Panc1 (cell line): Measurements from ENCODE around the gene NRDC. TPM values are rescaled to one million over a fixed set of nuclear protein-coding genes. Genes with fewer than 3 reads are reported as not detected.

Source experiments
- ATAC-seq: fragments of 200-7000 bp; cut with Tn5 transposase; 2 replicates; pipeline ENCODE4 v1.9.1; 2020; ENCODE audit warnings: mild to moderate bottlenecking, moderate library complexity
- BruUV-seq: library from RNA; stranded (reverse); fragments of 400-500 nt; replicated peaks from 2 replicates; lab custom pipeline; 2021; lab: Mats Ljungman, UMichigan
- CTCF ChIA-PET: fragments of 300-600 bp; sonication (Branson Sonifier 250); formaldehyde crosslinking; loops from one replicate; lab custom pipeline; 2022; ENCODE audit warnings: antibody characterized with exemption; lab: Charles Lee
- POLR2A ChIA-PET: fragments of 300-600 bp; sonication (Branson Sonifier 250); formaldehyde crosslinking; loops from one replicate; lab custom pipeline; 2022; ENCODE audit warnings: antibody characterized with exemption; lab: Charles Lee
- DNase-seq: peaks from one replicate; pipeline ENCODE4 v3.0.0-alpha.2; 2010; ENCODE audit warnings: low read depth, low spot score
- H3K27ac ChIP-seq: 2 replicates; pipeline ENCODE4 v1.5.1; 2011; ENCODE audit warnings: mild to moderate bottlenecking, low read length, inconsistent platforms
- H3K27me3 ChIP-seq: fragments of 200-500 bp; sonication (Bioruptor generic); 2 replicates; pipeline ENCODE4 v1.6.0; 2014; ENCODE audit warnings: low read length, inconsistent platforms; ENCODE audit not compliant: control insufficient read depth, insufficient read depth
- H3K36me3 ChIP-seq: fragments of 200-500 bp; sonication (Bioruptor generic); 2 replicates; pipeline ENCODE4 v1.5.1; 2014; ENCODE audit warnings: inconsistent platforms, mild to moderate bottlenecking, low read length, moderate library complexity; ENCODE audit not compliant: control insufficient read depth, insufficient read depth
- H3K4me1 ChIP-seq: 2 replicates; pipeline ENCODE4 v1.5.1; 2011; ENCODE audit warnings: inconsistent platforms, mild to moderate bottlenecking, low read length, moderate library complexity; ENCODE audit not compliant: control insufficient read depth, insufficient read depth
- H3K4me3 ChIP-seq, 2 experiments: 2 replicates each; pipeline ENCODE4 v1.5.1; 2011 to 2012; ENCODE audit warnings: low read depth in 2 of 2, low read length in 2 of 2, mild to moderate bottlenecking in 2 of 2, inconsistent platforms in 1 of 2, moderate library complexity in 1 of 2
- H3K9me3 ChIP-seq: fragments of 200-500 bp; sonication (Bioruptor generic); 2 replicates; pipeline ENCODE4 v1.5.1; 2014; ENCODE audit warnings: low read depth, mild to moderate bottlenecking, inconsistent platforms, low read length, moderate library complexity; ENCODE audit not compliant: control insufficient read depth, insufficient read depth
- POLR2AphosphoS5 ChIP-seq: IDR thresholded peaks from 2 replicates; pipeline ENCODE4 v1.6.1; 2012; ENCODE audit warnings: mild to moderate bottlenecking, low read depth, low read length, moderate library complexity
- SIN3A ChIP-seq: IDR thresholded peaks from 2 replicates; pipeline ENCODE4 v1.6.1; 2012; ENCODE audit warnings: low read depth, mild to moderate bottlenecking, low read length, moderate library complexity, borderline replicate concordance; ENCODE audit not compliant: insufficient read depth
- TCF7L2 ChIP-seq: IDR thresholded peaks from 2 replicates; pipeline ENCODE4 v1.6.1; 2011; ENCODE audit warnings: mild to moderate bottlenecking, low read depth, low read length, inconsistent platforms
- in situ Hi-C: cut with HindIII; loops from 2 replicates; pipeline ENCODE4 v1.10.0; 2016; ENCODE audit warnings: low sequenced_read_pairs, low pct_unique_long_range_greater_than_20kb
- intact Hi-C: fragments of 100-400 bp; cut with micrococcal nuclease; formaldehyde crosslinking; loops from one replicate; pipeline ENCODE4 v1.10.0; 2022; ENCODE audit not compliant: unreplicated experiment
- total RNA-seq: library from RNA; stranded (reverse); gene quantifications from one replicate; pipeline ENCODE4 v1.2.1, GENCODE V29; 2021; ENCODE audit not compliant: unreplicated experiment
- TF ChIP-seq, protein P1 (sequence below), 2 experiments: IDR thresholded peaks; 2 replicates each; pipeline ENCODE4 v1.6.1; 2011 to 2012; ENCODE audit warnings: low read depth in 2 of 2, control low read depth in 1 of 2, low read length in 1 of 2, mild to moderate bottlenecking in 1 of 2, moderate library complexity in 1 of 2; ENCODE audit not compliant: insufficient read depth in 1 of 2
- TF ChIP-seq, protein P2 (sequence below): fragments of 450-650 bp; IDR thresholded peaks from 2 replicates; pipeline ENCODE4 v1.5.1; 2017; ENCODE audit warnings: mild to moderate bottlenecking

NRDC gene
- total RNA-seq, 1 experiment from 2014 or later = 180 TPM

DNA sequence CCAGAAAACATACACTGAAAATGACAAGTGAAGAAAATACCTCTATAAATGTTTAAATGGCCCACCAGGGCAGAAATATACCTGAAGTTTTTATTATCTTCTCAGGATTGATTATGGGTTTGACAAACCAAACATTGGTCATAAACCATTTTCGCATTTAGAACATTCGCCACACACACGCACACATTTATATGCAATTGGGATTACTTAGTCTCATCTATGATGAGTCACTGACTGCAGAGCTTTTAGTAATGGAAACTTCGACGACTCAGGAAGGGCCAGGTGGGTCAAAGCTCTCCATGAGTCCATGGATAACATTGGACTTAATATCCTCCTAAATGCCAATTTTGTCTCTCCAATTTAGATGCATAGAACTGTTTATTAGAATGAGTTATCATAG is 16.9 kb downstream of the NRDC start:
- TF ChIP-seq, protein P1, sequence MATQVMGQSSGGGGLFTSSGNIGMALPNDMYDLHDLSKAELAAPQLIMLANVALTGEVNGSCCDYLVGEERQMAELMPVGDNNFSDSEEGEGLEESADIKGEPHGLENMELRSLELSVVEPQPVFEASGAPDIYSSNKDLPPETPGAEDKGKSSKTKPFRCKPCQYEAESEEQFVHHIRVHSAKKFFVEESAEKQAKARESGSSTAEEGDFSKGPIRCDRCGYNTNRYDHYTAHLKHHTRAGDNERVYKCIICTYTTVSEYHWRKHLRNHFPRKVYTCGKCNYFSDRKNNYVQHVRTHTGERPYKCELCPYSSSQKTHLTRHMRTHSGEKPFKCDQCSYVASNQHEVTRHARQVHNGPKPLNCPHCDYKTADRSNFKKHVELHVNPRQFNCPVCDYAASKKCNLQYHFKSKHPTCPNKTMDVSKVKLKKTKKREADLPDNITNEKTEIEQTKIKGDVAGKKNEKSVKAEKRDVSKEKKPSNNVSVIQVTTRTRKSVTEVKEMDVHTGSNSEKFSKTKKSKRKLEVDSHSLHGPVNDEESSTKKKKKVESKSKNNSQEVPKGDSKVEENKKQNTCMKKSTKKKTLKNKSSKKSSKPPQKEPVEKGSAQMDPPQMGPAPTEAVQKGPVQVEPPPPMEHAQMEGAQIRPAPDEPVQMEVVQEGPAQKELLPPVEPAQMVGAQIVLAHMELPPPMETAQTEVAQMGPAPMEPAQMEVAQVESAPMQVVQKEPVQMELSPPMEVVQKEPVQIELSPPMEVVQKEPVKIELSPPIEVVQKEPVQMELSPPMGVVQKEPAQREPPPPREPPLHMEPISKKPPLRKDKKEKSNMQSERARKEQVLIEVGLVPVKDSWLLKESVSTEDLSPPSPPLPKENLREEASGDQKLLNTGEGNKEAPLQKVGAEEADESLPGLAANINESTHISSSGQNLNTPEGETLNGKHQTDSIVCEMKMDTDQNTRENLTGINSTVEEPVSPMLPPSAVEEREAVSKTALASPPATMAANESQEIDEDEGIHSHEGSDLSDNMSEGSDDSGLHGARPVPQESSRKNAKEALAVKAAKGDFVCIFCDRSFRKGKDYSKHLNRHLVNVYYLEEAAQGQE (IDR thresholded peaks at IDR 0.05; ENCODE audit: insufficient read depth in 1 of 2, low read depth in 2 of 2, low read length in 1 of 2) = no peak
- TF ChIP-seq POLR2AphosphoS5 (no peak), TCF7L2 (no peak)
- Histone ChIP-seq H3K36me3 (no peaks in the 10 kb centered on the region), H3K27ac (no peak overlapping the region), H3K9me3 (no peaks in the 10 kb centered on the region), H3K27me3 (no peaks in the 10 kb centered on the region), H3K4me3 (no peak overlapping the region), H3K4me1 (no peaks in the 10 kb centered on the region)
- in situ Hi-C loops (no loop called here), intact Hi-C loops (no loop called here)
- ChIA-PET CTCF (no interaction called here), POLR2A (no interaction called here)
- ATAC-seq (no peak), DNase-seq (no peak)
- BruUV-seq = no TSS peak

DNA sequence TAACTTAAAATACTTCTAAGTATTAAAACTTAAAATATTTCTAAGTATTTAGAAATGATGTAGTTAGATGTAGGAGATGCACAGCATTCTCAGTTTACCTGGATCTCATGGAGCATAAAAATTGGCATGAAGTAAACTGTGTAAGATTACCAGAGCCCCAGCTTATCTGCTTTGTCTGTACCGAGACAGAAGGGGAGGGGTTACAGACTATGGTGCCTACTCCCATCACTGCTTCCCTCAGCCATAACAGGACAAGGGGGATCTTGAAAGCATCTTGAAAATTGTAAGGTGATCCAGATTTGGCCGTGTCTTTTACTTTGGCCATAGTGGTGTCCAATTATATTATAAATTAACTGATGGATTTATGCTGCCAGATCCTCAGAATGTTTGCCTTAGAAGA is 18.8 kb downstream of the NRDC start:
- Histone ChIP-seq H3K27ac (no peak overlapping the region), H3K9me3 (no peaks in the 10 kb centered on the region), H3K4me1 (no peaks in the 10 kb centered on the region), H3K4me3 (no peak overlapping the region), H3K36me3 (no peaks in the 10 kb centered on the region), H3K27me3 (no peaks in the 10 kb centered on the region)
- TF ChIP-seq SIN3A (no peak), POLR2AphosphoS5 (no peak), TCF7L2 (no peak)
- TF ChIP-seq, protein P2, sequence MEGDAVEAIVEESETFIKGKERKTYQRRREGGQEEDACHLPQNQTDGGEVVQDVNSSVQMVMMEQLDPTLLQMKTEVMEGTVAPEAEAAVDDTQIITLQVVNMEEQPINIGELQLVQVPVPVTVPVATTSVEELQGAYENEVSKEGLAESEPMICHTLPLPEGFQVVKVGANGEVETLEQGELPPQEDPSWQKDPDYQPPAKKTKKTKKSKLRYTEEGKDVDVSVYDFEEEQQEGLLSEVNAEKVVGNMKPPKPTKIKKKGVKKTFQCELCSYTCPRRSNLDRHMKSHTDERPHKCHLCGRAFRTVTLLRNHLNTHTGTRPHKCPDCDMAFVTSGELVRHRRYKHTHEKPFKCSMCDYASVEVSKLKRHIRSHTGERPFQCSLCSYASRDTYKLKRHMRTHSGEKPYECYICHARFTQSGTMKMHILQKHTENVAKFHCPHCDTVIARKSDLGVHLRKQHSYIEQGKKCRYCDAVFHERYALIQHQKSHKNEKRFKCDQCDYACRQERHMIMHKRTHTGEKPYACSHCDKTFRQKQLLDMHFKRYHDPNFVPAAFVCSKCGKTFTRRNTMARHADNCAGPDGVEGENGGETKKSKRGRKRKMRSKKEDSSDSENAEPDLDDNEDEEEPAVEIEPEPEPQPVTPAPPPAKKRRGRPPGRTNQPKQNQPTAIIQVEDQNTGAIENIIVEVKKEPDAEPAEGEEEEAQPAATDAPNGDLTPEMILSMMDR = no peak
- TF ChIP-seq, protein P1 (IDR thresholded peaks at IDR 0.05; ENCODE audit: insufficient read depth in 1 of 2, low read depth in 2 of 2, low read length in 1 of 2) = no peak
- DNase-seq (no peak), ATAC-seq (no peak)
- in situ Hi-C loops = no loop called here
- BruUV-seq = no TSS peak
- intact Hi-C loops = no loop called here
- ChIA-PET POLR2A (no interaction called here), CTCF (no interaction called here)
